A549 (cell line): ENCODE results near the gene DHDDS. TPM values are rescaled to one million over a fixed set of nuclear protein-coding genes. Genes with fewer than 3 reads are reported as not detected.
A peak's percentile ranks its signal among the peaks of the same experiment; 100 is the strongest.

ENCODE experiments used
- ATAC-seq, 2 experiments: fragments of 200-7000 bp in 1 of 2; fragments of >200 bp in 1 of 2; cut with Nextera tagmentation in 1 of 2; cut with Tn5 transposase in 1 of 2; 3 replicates each; pipeline versions ENCODE4 v1.8.0 to v1.9.1; 2018 to 2020; ENCODE audit warnings: mild to moderate bottlenecking in 1 of 2, moderate library complexity in 1 of 2
- CTCF ChIA-PET: fragments of 300-600 bp; sonication (Branson Sonifier 250); formaldehyde crosslinking; extraction: SDS; loops from one replicate; lab custom pipeline; 2021; ENCODE audit warnings: antibody characterized with exemption, inconsistent platforms; lab: Yijun Ruan, JAX
- POLR2A ChIA-PET: fragments of 350-600 bp; formaldehyde crosslinking; extraction: SDS; loops from one replicate; lab custom pipeline; 2021; ENCODE audit warnings: antibody characterized with exemption, inconsistent platforms; lab: Yijun Ruan, JAX
- DNase-seq, 2 experiments: peaks; one replicate each; pipeline versions ENCODE4 v3.0.0 to v3.0.0-alpha.2; 2011 to 2016; ENCODE audit warnings: low read depth in 1 of 2, low spot score in 1 of 2
- FAIRE-seq: peaks from 2 replicates; lab custom pipeline; 2011; peaks lifted over from hg19 to GRCh38; lab: Jason Lieb, UNC
- H3K27ac ChIP-seq, 2 experiments: fragments of >200 bp; sonication (Bioruptor Twin); formaldehyde crosslinking; 3 replicates each; pipeline ENCODE4 v1.5.1; 2016 to 2017
- H3K4me1 ChIP-seq: fragments of >200 bp; sonication (Bioruptor Twin); formaldehyde crosslinking; 3 replicates; pipeline ENCODE4 v1.6.1; 2016
- H3K4me2 ChIP-seq: fragments of >200 bp; sonication (Bioruptor Twin); formaldehyde crosslinking; 3 replicates; pipeline ENCODE4 v1.6.1; 2016
- H3K4me3 ChIP-seq: fragments of >200 bp; sonication (Bioruptor Twin); formaldehyde crosslinking; 3 replicates; pipeline ENCODE4 v1.5.1; 2016
- H3K9me3 ChIP-seq: fragments of >200 bp; sonication (Bioruptor Twin); formaldehyde crosslinking; 3 replicates; pipeline ENCODE4 v1.6.1; 2016
- ATOH8 ChIP-seq: fragments of 250-450 bp; sonication (Bioruptor Pico); IDR thresholded peaks from 2 replicates; pipeline ENCODE4 v1.5.0; 2020; ENCODE audit warnings: low read depth, mild to moderate bottlenecking, moderate library complexity
- CHD2 ChIP-seq: fragments of 150-350 bp; IDR thresholded peaks from 2 replicates; pipeline ENCODE4 v1.6.1; 2014; ENCODE audit warnings: low read length; ENCODE audit not compliant: partially characterized antibody
- CHD4 ChIP-seq: fragments of 200-600 bp; sonication (generic); IDR thresholded peaks from 2 replicates; pipeline ENCODE4 v1.6.1; 2016; ENCODE audit warnings: antibody characterized with exemption, mild to moderate bottlenecking, borderline replicate concordance
- E2F6 ChIP-seq: IDR thresholded peaks from 2 replicates; pipeline ENCODE4 v1.6.1; 2012; ENCODE audit warnings: low read depth, borderline replicate concordance
- EHF ChIP-seq: fragments of 250-450 bp; sonication (Bioruptor Pico); IDR thresholded peaks from 2 replicates; pipeline ENCODE4 v1.5.0; 2020; ENCODE audit warnings: mild to moderate bottlenecking
- FOSB ChIP-seq: fragments of 250-450 bp; sonication (Bioruptor Pico); IDR thresholded peaks from 2 replicates; pipeline ENCODE4 v1.5.0; 2020; ENCODE audit warnings: mild to moderate bottlenecking, moderate library complexity
- FOXS1 ChIP-seq: fragments of 250-450 bp; sonication (Bioruptor Pico); IDR thresholded peaks from 2 replicates; pipeline ENCODE4 v1.5.0; 2020; ENCODE audit warnings: mild to moderate bottlenecking, moderate library complexity
- HES2 ChIP-seq: fragments of >200 bp; sonication (Bioruptor Twin); formaldehyde crosslinking; IDR thresholded peaks from 2 replicates; pipeline ENCODE4 v1.6.1; 2016
- HOXA7 ChIP-seq: fragments of 250-450 bp; sonication (Bioruptor Pico); IDR thresholded peaks from 2 replicates; pipeline ENCODE4 v1.5.0; 2020; ENCODE audit warnings: mild to moderate bottlenecking, moderate library complexity
- KDM5A ChIP-seq: fragments of 200-600 bp; sonication (generic); IDR thresholded peaks from 2 replicates; pipeline ENCODE4 v1.6.1; 2016; ENCODE audit warnings: antibody characterized with exemption, mild to moderate bottlenecking
- PBX3 ChIP-seq: IDR thresholded peaks from 2 replicates; pipeline ENCODE4 v1.6.1; 2012
- PHF8 ChIP-seq: fragments of 200-600 bp; sonication (generic); IDR thresholded peaks from 2 replicates; pipeline ENCODE4 v1.6.1; 2016; ENCODE audit warnings: low read depth, mild to moderate bottlenecking, antibody characterized with exemption, moderate library complexity, borderline replicate concordance
- RCOR1 ChIP-seq: fragments of 150-350 bp; IDR thresholded peaks from 2 replicates; pipeline ENCODE4 v1.6.1; 2014; ENCODE audit warnings: antibody characterized with exemption, low read length, low read depth
- SMC3 ChIP-seq: fragments of >200 bp; sonication (Bioruptor Twin); formaldehyde crosslinking; IDR thresholded peaks from 3 replicates; pipeline ENCODE4 v1.6.1; 2018; ENCODE audit warnings: inconsistent platforms
- TFCP2L1 ChIP-seq: fragments of 250-450 bp; sonication (Bioruptor Pico); IDR thresholded peaks from 2 replicates; pipeline ENCODE4 v1.5.0; 2021; ENCODE audit warnings: mild to moderate bottlenecking
- ZC3H11A ChIP-seq: fragments of 450-650 bp; IDR thresholded peaks from 2 replicates; pipeline ENCODE4 v1.6.1; 2014; ENCODE audit warnings: antibody characterized with exemption, mild to moderate bottlenecking
- ZSCAN20 ChIP-seq: fragments of 250-450 bp; sonication (Bioruptor Pico); IDR thresholded peaks from 2 replicates; pipeline ENCODE4 v1.8.0; 2022; ENCODE audit warnings: mild to moderate bottlenecking, moderate library complexity
- WGBS: methylation state at CpG from one replicate; pipeline ENCODE4 v1.1.6; 2017; ENCODE audit errors: missing lambda C conversion rate; 5-methylcytosine and 5-hydroxymethylcytosine counted together
- polyA plus RNA-seq, 4 experiments: library from polyadenylated mRNA; depleted of rRNA in 3 of 4; stranded (reverse); fragments of >200 nt; fragmentation: RNase III in 1 of 4; extraction: RNeasy Plus Mini Kit Qiagen cat#74134 plus additional on column Dnase treatment in 1 of 4; gene quantifications; 2 replicates in 3 of 4; 3 replicates in 1 of 4; pipeline ENCODE4 v1.2.3, GENCODE V29; 2011 to 2017

DHDDS gene
- polyA plus RNA-seq, 2 of the 4 experiments (the other 2 are of a cell fraction), result 26.0 to 27.3 TPM

GRCh38 chr1:26482921-26483320 is 50.8 kb downstream of the DHDDS start (continued):
- TF ChIP-seq ZSCAN20 (no peak), EHF (CRISPR knock-in tag) (no peak), RCOR1 (no peak), E2F6 (no peak)

- Histone ChIP-seq H3K4me2 (no peak overlapping the region), H3K4me1 (peaks cover 6% of the 10 kb centered on the region; the same call in 1 of the 3 replicates), H3K9me3 (no peaks in the 10 kb centered on the region), H3K27ac (no peak overlapping the region), H3K4me3 (no peak overlapping the region)
- ChIA-PET CTCF (interaction anchor here (0.6 to 1.4 kb wide), 3 partner anchors 13 to 16 kb away, joined by 3 read pairs; no protein-coding TSS in a partner anchor), POLR2A (no interaction called here)
- TF ChIP-seq FOSB, result no peak
- TF ChIP-seq ZSCAN20, result 0 out of 2 replicates have a peak, but pooled peaks have one; percentile 31
- ATAC-seq (no peak), DNase-seq (no peak), FAIRE-seq (no peak)
- WGBS, result 78% methylated on average over 2 of the region's 2 CpGs
These were observed 51.9 kb downstream of the DHDDS start for GRCh38 chr1:26483980-26484379.

- ATAC-seq (no peak), FAIRE-seq (no peak), DNase-seq (no peak)
- Histone ChIP-seq H3K4me2 (no peak overlapping the region), H3K9me3 (no peaks in the 10 kb centered on the region)
- CTCF ChIA-PET, result interaction anchor here (0.8 to 2.5 kb wide), 2 partner anchors 10 to 20 kb away, joined by 3 to 14 read pairs; no protein-coding TSS in a partner anchor
- WGBS, result 73% methylated on average over 3 of the region's 4 CpGs
- TF ChIP-seq ZSCAN20 (no peak), PBX3 (no peak), RCOR1 (no peak), TFCP2L1 (CRISPR knock-in tag) (no peak), ATOH8 (CRISPR knock-in tag) (no peak), KDM5A (no peak), HES2 (no peak), ZC3H11A (no peak)
- TF ChIP-seq, all 56 proteins: peak for 0
- POLR2A ChIA-PET, result interaction anchor here (1.9 kb wide), 1 partner anchor 10 kb away, joined by 6 read pairs; no protein-coding TSS in a partner anchor
- no peak overlapping the region for H3K4me3 ChIP-seq
- no peak overlapping the region for H3K27ac ChIP-seq
- H3K4me1 ChIP-seq, result peaks cover 6% of the 10 kb centered on the region; the same call in 1 of the 3 replicates
These were observed 58.0 kb downstream of the DHDDS start for GRCh38 chr1:26490155-26490554.

- H3K9me3 ChIP-seq, result no peaks in the 10 kb centered on the region
- no peak overlapping the region for H3K27ac ChIP-seq
- 66% methylated on average over 3 of the region's 3 CpGs for WGBS
- no peak overlapping the region for H3K4me2 ChIP-seq
- FAIRE-seq (no peak), DNase-seq (no peak), ATAC-seq (no peak)
- H3K4me1 ChIP-seq, result no peaks in the 10 kb centered on the region
- H3K4me3 ChIP-seq, result no peak overlapping the region
- ChIA-PET CTCF (no interaction called here), POLR2A (no interaction called here)
- TF ChIP-seq RCOR1 (no peak), SMC3 (no peak), FOXS1 (no peak), ATOH8 (CRISPR knock-in tag) (no peak)
These were observed 61.1 kb downstream of the DHDDS start for GRCh38 chr1:26493267-26493666.

- POLR2A ChIA-PET, result no interaction called here
- Histone ChIP-seq H3K4me1 (no peaks in the 10 kb centered on the region), H3K9me3 (no peaks in the 10 kb centered on the region), H3K27ac (no peak overlapping the region), H3K4me2 (no peak overlapping the region), H3K4me3 (no peak overlapping the region)
- no peak for TF ChIP-seq HOXA7
- no peak for TF ChIP-seq CHD2
- TF ChIP-seq PHF8, result no peak
- no peak for TF ChIP-seq TFCP2L1 (CRISPR knock-in tag)
- TF ChIP-seq CHD4, result no peak
- TF ChIP-seq SMC3, result no peak
- no peak for ATAC-seq
- CTCF ChIA-PET, result no interaction called here
- no peak for DNase-seq
- no peak for FAIRE-seq
- 93% methylated on average over 3 of the region's 3 CpGs for WGBS
These were observed 61.8 kb downstream of the DHDDS start for GRCh38 chr1:26493938-26494337.
